ENCODE measurements around the gene CCDC91.

CCDC91 gene

DNA sequence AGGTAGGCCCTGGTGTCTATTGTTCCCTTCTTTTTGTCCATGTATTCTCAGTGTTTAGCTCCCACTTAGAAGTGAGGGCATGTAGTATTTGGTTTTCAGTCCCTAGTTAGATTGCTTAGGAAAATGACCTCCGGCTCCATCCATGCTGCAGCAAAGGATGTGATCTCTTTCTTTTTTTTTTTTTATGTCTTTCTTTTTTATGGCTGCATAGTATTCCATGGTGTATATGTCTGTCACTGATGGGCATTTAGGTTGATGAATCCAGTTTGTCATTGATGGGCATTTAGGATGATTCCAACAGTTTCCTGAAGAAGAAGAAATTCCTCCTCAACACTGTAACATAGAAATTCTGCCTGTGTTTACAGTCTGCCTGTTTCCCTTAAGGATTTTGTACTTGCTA lies 231.1 kb downstream of the CCDC91 start:
- Mint-ChIP-seq H3K4me1 (peaks cover 16% of the 10 kb centered on the region), H3K27ac (ENCODE audit: low read depth) (no peak overlapping the region), H3K9me3 (peaks cover 5% of the 10 kb centered on the region), H3K27me3 (no peaks in the 10 kb centered on the region), H3K36me3 (ENCODE audit: insufficient read depth) (peaks cover 9% of the 10 kb centered on the region), H3K4me3 (no peak overlapping the region)
- ATAC-seq (replicated peaks; ENCODE audit: extremely low read depth, poor library complexity, severe bottlenecking), result no peak
- no peak for DNase-seq (ENCODE audit: low spot score in 2 of 2)

DNA sequence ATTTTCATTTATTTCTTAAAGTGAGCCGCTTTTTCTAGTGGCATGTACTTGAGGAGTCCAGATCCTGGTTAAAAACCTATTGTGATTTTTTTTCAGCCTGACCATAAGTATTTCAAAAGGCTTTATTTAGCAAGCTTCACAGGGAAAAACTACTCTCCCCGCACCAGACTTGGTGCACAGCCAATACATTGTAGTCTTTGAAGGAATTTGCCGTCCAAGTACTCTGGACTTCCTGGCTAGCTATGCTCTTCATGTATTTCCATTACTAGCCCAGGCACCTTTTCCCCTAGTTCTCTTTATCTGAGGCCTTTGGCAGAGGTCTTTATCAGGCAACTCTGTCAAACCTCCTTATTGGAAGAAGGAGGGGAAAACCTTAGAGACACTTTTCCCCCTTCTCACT lies 234.7 kb downstream of the CCDC91 start:
- H3K4me3 Mint-ChIP-seq, result no peak overlapping the region
- DNase-seq (ENCODE audit: low spot score in 2 of 2) (no peak), ATAC-seq (replicated peaks; ENCODE audit: extremely low read depth, poor library complexity, severe bottlenecking) (no peak)
- H3K9me3 Mint-ChIP-seq, result peaks cover 5% of the 10 kb centered on the region
- H3K4me1 Mint-ChIP-seq, result peaks cover 17% of the 10 kb centered on the region
- H3K27me3 Mint-ChIP-seq, result no peaks in the 10 kb centered on the region
- no peak overlapping the region for H3K27ac Mint-ChIP-seq (ENCODE audit: low read depth)
- peaks cover 9% of the 10 kb centered on the region for H3K36me3 Mint-ChIP-seq (ENCODE audit: insufficient read depth)

DNA sequence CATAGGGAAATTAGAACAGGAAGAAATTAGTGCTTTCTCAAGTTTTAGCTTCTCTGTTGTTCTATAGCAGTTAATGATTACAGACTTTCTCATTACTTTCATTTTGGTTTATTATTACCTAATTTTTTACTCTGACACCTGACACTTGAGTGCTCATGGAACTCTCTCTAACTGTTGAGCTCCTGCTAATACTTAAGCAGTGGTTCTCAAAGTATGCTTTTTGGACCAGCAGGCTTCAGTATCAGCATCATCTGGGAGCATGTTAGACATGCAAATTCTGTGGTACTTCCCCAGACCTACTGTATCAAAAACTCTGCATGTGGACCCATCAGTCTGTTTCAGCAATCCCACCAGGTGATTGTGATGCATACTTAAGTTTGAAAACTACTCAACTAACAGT lies 235.3 kb downstream of the CCDC91 start:
- Mint-ChIP-seq H3K4me1 (peaks cover 17% of the 10 kb centered on the region), H3K4me3 (no peak overlapping the region), H3K36me3 (ENCODE audit: insufficient read depth) (peaks cover 9% of the 10 kb centered on the region), H3K9me3 (peaks cover 5% of the 10 kb centered on the region), H3K27ac (ENCODE audit: low read depth) (no peak overlapping the region), H3K27me3 (no peaks in the 10 kb centered on the region)
- DNase-seq (ENCODE audit: low spot score in 2 of 2) (no peak), ATAC-seq (replicated peaks; ENCODE audit: extremely low read depth, poor library complexity, severe bottlenecking) (no peak)

DNA sequence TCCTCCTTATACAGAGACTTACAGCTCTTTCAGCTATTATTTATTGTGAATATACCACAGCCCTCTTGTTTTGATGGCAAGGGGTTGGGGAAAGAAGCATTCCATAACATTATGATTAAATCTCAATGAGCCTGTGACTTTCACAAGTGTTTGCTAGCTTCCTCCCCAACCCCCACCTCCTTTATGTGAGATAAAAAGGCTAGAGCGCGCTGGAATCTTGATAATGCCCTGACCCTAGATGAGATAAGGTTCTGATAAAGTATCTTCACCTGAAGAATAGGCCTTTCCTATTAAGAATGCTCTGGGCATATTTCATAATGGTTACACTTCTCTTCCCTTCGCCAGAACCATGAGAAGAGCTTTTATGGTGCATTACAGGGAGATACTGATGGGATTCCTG lies 236.8 kb downstream of the CCDC91 start:
- H3K4me1 Mint-ChIP-seq, result peaks cover 12% of the 10 kb centered on the region
- DNase-seq (ENCODE audit: low spot score in 2 of 2) (no peak), ATAC-seq (replicated peaks; ENCODE audit: extremely low read depth, poor library complexity, severe bottlenecking) (no peak)
- H3K27me3 Mint-ChIP-seq, result no peaks in the 10 kb centered on the region
- peaks cover 9% of the 10 kb centered on the region for H3K36me3 Mint-ChIP-seq (ENCODE audit: insufficient read depth)
- H3K4me3 Mint-ChIP-seq, result no peak overlapping the region
- H3K27ac Mint-ChIP-seq (ENCODE audit: low read depth), result no peak overlapping the region
- H3K9me3 Mint-ChIP-seq, result no peaks in the 10 kb centered on the region

DNA sequence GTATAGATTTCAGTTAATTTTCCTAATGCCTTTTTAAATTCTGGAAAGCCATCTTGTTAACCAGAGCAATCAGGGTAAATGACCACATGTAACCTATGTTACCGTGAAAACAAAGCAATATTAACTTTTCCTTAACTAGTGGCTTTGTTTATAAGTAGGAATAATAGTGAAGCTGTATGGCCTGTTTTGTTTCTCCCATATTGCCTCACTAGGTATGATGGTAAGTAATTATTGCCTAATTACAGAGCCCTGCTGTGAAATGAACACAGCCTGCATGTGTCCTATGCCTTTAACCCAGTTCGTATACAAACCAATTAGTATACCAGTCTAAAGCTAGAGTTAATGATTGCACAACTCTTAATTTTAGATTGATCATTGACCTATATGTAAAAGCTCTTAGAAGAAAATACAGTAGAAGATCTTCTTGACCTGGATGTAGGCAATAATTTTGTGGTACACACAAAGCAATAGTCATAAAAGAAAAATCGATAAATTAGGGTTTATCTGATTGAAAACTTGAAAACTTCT lies 249.9 kb downstream of the CCDC91 start:
- H3K36me3 Mint-ChIP-seq (ENCODE audit: insufficient read depth), result peaks cover 2% of the 10 kb centered on the region
- no peak overlapping the region for H3K27ac Mint-ChIP-seq (ENCODE audit: low read depth)
- ATAC-seq (replicated peaks; ENCODE audit: extremely low read depth, poor library complexity, severe bottlenecking) (no peak), DNase-seq (ENCODE audit: low spot score in 2 of 2) (no peak)
- H3K4me3 Mint-ChIP-seq, result no peak overlapping the region
- no peaks in the 10 kb centered on the region for H3K9me3 Mint-ChIP-seq
- no peaks in the 10 kb centered on the region for H3K4me1 Mint-ChIP-seq
- H3K27me3 Mint-ChIP-seq, result no peaks in the 10 kb centered on the region

DNA sequence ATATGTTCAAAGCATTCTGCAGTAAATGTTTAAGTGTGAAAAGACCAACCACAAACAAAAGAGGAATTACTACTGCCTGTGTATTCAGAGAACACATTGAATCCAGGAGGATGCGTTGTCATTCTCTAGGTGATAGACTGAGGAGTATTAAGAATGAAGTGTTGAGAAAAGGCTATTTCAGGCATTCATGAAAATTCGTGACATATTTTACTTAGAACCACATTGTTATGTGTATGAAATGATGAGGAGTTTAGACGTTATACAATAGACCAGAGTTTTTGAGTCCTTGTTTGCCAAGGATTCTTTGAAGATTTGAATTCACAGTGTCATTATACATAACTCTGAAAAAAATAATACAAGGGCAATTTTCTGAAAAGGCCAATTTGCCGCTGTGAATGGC lies 251.8 kb downstream of the CCDC91 start:
- Mint-ChIP-seq H3K27ac (ENCODE audit: low read depth) (no peak overlapping the region), H3K9me3 (no peaks in the 10 kb centered on the region), H3K4me3 (no peak overlapping the region), H3K4me1 (no peaks in the 10 kb centered on the region), H3K27me3 (no peaks in the 10 kb centered on the region), H3K36me3 (ENCODE audit: insufficient read depth) (no peaks in the 10 kb centered on the region)
- ATAC-seq (replicated peaks; ENCODE audit: extremely low read depth, poor library complexity, severe bottlenecking) (no peak), DNase-seq (ENCODE audit: low spot score in 2 of 2) (no peak)

DNA sequence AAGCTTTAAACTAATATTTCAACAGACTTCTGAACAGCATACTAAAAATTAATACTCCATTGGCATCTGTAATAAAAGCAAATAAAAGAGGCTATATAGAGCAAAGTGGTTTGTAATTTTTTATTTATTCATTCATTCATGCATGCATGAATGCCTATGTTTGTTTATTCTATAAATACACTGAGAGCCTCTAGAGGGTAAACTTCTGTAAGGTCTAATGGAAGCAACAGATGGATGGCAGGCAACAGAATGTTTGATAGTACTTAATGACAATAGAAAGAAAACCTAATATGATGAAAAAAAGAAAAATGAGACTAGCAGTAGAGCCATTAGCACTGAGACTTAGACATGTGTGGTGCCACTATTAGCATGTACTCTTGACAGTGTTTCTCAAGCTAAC lies 253.1 kb downstream of the CCDC91 start:
- ATAC-seq (replicated peaks; ENCODE audit: extremely low read depth, poor library complexity, severe bottlenecking) (no peak), DNase-seq (ENCODE audit: low spot score in 2 of 2) (no peak)
- Mint-ChIP-seq H3K4me1 (no peaks in the 10 kb centered on the region), H3K36me3 (ENCODE audit: insufficient read depth) (no peaks in the 10 kb centered on the region), H3K9me3 (no peaks in the 10 kb centered on the region), H3K27ac (ENCODE audit: low read depth) (no peak overlapping the region), H3K4me3 (no peak overlapping the region), H3K27me3 (no peaks in the 10 kb centered on the region)

DNA sequence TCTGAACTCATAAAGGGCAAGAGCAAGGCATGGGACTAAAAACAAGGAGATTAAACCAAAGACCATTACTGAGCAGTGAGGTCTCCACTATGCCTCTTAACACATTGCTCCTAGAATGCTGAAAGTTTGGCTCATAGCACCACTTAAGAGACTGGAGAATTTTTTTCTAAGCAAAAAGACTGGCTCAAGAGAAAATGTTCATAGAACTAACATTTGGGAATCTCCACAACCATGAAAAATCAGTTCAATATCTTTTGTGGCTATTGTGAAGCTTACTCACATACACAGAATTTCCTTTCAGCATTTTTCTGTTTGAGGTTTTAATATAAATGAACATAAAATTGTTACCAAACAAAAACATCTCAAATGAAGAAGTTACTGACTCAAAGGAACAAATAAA lies 255.8 kb downstream of the CCDC91 start:
- Mint-ChIP-seq H3K36me3 (ENCODE audit: insufficient read depth) (peaks cover 6% of the 10 kb centered on the region), H3K4me1 (no peaks in the 10 kb centered on the region), H3K27ac (ENCODE audit: low read depth) (no peak overlapping the region), H3K4me3 (no peak overlapping the region), H3K27me3 (no peaks in the 10 kb centered on the region), H3K9me3 (no peaks in the 10 kb centered on the region)
- DNase-seq (ENCODE audit: low spot score in 2 of 2), result no peak
- ATAC-seq (replicated peaks; ENCODE audit: extremely low read depth, poor library complexity, severe bottlenecking), result no peak

DNA sequence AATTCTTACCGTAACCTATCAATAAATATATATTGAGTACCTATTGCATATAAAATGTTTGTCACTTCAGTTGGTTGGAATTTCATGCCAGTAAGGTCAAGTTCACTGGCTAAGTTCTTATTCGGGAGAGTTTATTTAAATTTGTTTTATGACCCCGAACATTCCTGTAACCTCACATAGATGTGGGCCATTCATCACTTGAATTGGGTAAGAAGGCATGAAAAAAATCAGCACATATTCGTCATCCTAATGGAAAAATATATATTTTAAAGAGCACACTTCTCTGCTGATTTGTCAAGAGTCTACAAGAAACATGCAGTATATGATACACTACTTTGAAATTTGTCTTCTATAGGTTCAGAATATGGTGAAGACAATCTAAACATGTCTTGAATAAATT lies 263.4 kb downstream of the CCDC91 start:
- ATAC-seq (replicated peaks; ENCODE audit: extremely low read depth, poor library complexity, severe bottlenecking) (no peak), DNase-seq (ENCODE audit: low spot score in 2 of 2) (no peak)
- Mint-ChIP-seq H3K27me3 (no peaks in the 10 kb centered on the region), H3K9me3 (no peaks in the 10 kb centered on the region), H3K27ac (ENCODE audit: low read depth) (no peak overlapping the region), H3K4me1 (no peaks in the 10 kb centered on the region), H3K36me3 (ENCODE audit: insufficient read depth) (peaks cover 25% of the 10 kb centered on the region), H3K4me3 (no peak overlapping the region)

DNA sequence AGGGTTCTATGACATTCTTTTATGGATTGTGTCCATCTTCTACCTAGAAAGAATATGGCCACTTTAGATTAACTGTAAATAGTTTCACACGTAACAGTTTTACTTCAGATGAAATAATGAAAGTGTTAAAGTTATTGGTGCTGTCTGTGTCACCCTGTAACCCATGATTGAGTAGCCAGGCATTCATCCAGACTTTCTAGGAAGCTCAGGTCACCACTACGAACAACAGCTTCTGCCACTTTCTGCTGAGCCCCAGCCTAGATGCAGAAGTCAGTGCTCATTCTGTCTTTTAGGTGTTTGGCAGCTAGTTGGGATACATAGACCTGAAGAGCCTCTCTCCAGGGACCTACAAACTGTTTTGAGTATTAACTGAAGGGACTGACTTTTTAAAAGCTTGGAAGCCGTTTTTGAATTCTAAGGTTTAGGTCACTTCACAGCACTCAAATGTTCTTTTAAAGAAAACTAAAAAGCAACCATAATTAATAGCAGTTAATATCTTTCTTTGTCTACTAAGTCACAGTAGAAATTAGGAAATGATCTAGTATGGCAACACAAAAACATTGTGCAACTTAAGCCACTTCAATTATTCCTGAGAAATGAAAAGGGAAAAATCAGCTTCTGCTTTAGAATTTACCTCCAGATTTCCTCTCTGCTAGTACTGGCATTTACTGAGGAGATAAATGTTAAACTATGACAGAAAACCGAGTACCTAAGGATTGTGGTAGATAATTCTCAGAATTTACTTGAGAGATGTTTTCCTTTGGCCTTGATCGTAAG lies 266.9 kb downstream of the CCDC91 start:
- Mint-ChIP-seq H3K4me1 (no peaks in the 10 kb centered on the region), H3K9me3 (no peaks in the 10 kb centered on the region), H3K27ac (ENCODE audit: low read depth) (no peak overlapping the region), H3K4me3 (no peak overlapping the region), H3K36me3 (ENCODE audit: insufficient read depth) (peaks cover 21% of the 10 kb centered on the region), H3K27me3 (no peaks in the 10 kb centered on the region)
- DNase-seq (ENCODE audit: low spot score in 2 of 2) (no peak), ATAC-seq (replicated peaks; ENCODE audit: extremely low read depth, poor library complexity, severe bottlenecking) (no peak)

DNA sequence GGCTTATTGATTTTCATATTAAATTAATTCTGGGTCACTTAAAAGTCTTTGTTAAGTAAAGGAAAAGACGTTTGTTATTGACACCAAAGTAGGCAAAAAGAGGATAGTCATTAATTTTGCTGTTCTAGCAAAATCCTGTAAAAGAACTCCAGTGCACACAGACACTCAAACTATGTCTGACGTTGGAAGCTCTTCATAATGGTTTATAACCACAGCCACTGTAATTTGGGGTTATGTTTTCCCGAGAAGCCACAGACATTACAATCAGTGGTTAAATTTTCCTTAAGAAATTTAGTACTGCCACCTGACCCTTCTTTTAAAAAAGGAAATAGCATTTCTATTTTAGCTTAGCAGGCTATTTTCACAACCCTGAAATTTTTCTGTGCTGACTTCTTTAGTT lies 267.5 kb downstream of the CCDC91 start:
- no peak overlapping the region for H3K27ac Mint-ChIP-seq (ENCODE audit: low read depth)
- no peaks in the 10 kb centered on the region for H3K4me1 Mint-ChIP-seq
- H3K36me3 Mint-ChIP-seq (ENCODE audit: insufficient read depth), result peaks cover 18% of the 10 kb centered on the region
- H3K27me3 Mint-ChIP-seq, result no peaks in the 10 kb centered on the region
- DNase-seq (ENCODE audit: low spot score in 2 of 2) (no peak), ATAC-seq (replicated peaks; ENCODE audit: extremely low read depth, poor library complexity, severe bottlenecking) (no peak)
- no peaks in the 10 kb centered on the region for H3K9me3 Mint-ChIP-seq
- no peak overlapping the region for H3K4me3 Mint-ChIP-seq

DNA sequence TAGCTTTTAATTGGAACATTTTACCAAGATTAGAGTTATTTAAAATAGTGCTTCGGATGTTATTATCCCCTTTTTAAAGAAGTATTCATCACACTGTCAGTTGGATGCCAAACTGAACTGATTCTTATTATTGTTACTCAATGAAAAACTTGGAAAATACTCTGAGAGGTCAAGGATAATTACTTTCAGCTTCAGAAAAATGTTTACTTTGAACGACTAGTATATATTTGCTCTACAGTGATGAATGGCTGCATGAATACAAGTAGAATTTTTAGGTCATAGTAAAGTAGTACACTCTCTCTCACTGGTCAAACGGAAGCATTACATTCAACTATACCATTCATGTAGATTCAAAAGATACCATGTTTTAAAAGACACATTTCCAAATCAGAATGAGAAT lies 269.2 kb downstream of the CCDC91 start:
- no peaks in the 10 kb centered on the region for H3K4me1 Mint-ChIP-seq
- ATAC-seq (replicated peaks; ENCODE audit: extremely low read depth, poor library complexity, severe bottlenecking) (no peak), DNase-seq (ENCODE audit: low spot score in 2 of 2) (no peak)
- no peaks in the 10 kb centered on the region for H3K27me3 Mint-ChIP-seq
- H3K27ac Mint-ChIP-seq (ENCODE audit: low read depth), result no peak overlapping the region
- H3K4me3 Mint-ChIP-seq, result no peak overlapping the region
- no peaks in the 10 kb centered on the region for H3K9me3 Mint-ChIP-seq
- peaks cover 17% of the 10 kb centered on the region for H3K36me3 Mint-ChIP-seq (ENCODE audit: insufficient read depth)

DNA sequence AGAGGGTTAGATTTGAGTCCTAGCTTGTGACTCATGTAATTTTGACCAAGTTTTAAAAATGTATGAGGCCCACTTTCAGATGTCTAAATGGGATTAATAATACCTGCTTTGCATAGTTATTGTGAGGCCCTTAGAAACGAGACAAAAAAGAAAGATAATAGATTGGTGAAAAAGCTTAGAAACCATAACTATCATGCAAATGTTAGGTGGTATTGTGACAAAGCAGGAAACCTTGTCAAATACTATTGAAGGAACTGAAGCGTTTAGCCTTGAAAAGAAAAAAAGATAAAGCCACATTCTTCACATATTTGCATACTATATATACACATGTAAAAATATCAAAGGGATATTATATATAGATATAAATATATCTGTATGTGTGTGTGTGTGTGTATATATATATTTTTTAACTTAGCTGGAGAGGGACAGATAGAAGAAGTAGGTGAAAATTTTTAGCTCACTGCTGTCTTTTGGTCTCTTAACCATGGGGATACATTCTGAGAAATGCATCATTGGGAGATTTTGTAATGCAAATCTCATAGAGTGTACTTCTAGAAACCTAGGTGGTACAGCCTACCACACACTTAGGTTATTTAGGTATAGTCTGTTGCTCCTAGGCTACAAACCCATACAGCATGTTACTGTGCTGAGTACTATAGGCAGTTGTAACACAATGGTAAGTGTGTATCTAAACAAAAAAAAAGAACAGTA lies 270.3 kb downstream of the CCDC91 start:
- no peak overlapping the region for H3K4me3 Mint-ChIP-seq
- no peaks in the 10 kb centered on the region for H3K27me3 Mint-ChIP-seq
- peaks cover 18% of the 10 kb centered on the region for H3K36me3 Mint-ChIP-seq (ENCODE audit: insufficient read depth)
- H3K4me1 Mint-ChIP-seq, result no peaks in the 10 kb centered on the region
- ATAC-seq (replicated peaks; ENCODE audit: extremely low read depth, poor library complexity, severe bottlenecking), result no peak
- H3K9me3 Mint-ChIP-seq, result no peaks in the 10 kb centered on the region
- no peak overlapping the region for H3K27ac Mint-ChIP-seq (ENCODE audit: low read depth)
- DNase-seq (ENCODE audit: low spot score in 2 of 2), result no peak
